A673 (cell line): ENCODE results near the gene POU2AF1.

Source experiments
- EZH2 ChIP-seq: fragments of 200-600 bp; sonication (generic); IDR thresholded peaks from 2 replicates; pipeline ENCODE4 v1.6.1; 2017; ENCODE audit warnings: borderline replicate concordance, low read depth, mild to moderate bottlenecking, mixed read lengths, antibody characterized with exemption, low read length; ENCODE audit not compliant: poor library complexity, severe bottlenecking
- TF ChIP-seq, protein P1 (sequence below): fragments of 300-800, 200-600 bp; sonication (generic); conservative IDR thresholded peaks from 2 replicates; pipeline ENCODE4 v1.5.1; 2017; ENCODE audit warnings: low read depth, mild to moderate bottlenecking, antibody characterized with exemption, low read length, moderate library complexity, mixed read lengths

- TF ChIP-seq, protein P1, sequence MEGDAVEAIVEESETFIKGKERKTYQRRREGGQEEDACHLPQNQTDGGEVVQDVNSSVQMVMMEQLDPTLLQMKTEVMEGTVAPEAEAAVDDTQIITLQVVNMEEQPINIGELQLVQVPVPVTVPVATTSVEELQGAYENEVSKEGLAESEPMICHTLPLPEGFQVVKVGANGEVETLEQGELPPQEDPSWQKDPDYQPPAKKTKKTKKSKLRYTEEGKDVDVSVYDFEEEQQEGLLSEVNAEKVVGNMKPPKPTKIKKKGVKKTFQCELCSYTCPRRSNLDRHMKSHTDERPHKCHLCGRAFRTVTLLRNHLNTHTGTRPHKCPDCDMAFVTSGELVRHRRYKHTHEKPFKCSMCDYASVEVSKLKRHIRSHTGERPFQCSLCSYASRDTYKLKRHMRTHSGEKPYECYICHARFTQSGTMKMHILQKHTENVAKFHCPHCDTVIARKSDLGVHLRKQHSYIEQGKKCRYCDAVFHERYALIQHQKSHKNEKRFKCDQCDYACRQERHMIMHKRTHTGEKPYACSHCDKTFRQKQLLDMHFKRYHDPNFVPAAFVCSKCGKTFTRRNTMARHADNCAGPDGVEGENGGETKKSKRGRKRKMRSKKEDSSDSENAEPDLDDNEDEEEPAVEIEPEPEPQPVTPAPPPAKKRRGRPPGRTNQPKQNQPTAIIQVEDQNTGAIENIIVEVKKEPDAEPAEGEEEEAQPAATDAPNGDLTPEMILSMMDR, result no peak
- TF ChIP-seq EZH2, result no peak
These were observed 26.8 kb downstream of the POU2AF1 start for GRCh38 chr11:111352231-111352746.
